HepG2 (cell line): Measurements from ENCODE around the gene NCOA5.

ENCODE experiments used
- CREB1 ChIP-seq, 2 experiments: fragments of 450-650 bp in 1 of 2; IDR thresholded peaks; 2 replicates each; pipeline ENCODE4 v1.6.1; 2016 to 2017; ENCODE audit warnings: control low read depth in 1 of 2, mild to moderate bottlenecking in 1 of 2, missing compliant biosample characterization in 1 of 2, missing genetic modification characterization in 1 of 2
- CSRNP1 ChIP-seq: sonication (generic); formaldehyde crosslinking; IDR thresholded peaks from 2 replicates; pipeline ENCODE4 v1.8.1; 2023; ENCODE audit warnings: mild to moderate bottlenecking, missing genetic modification reagents
- NCOA2 ChIP-seq: sonication (generic); formaldehyde crosslinking; IDR thresholded peaks from 2 replicates; pipeline ENCODE4 v1.8.0; 2022; ENCODE audit warnings: inconsistent platforms
- POLR2AphosphoS5 ChIP-seq: IDR thresholded peaks from 2 replicates; pipeline ENCODE4 v1.6.1; 2012; ENCODE audit warnings: low read depth, low read length
- TF ChIP-seq, protein P1 (sequence below): sonication (generic); formaldehyde crosslinking; IDR thresholded peaks from 2 replicates; pipeline ENCODE4 v1.9.0; 2022; ENCODE audit warnings: missing genetic modification reagents, mild to moderate bottlenecking, borderline replicate concordance
- TF ChIP-seq, protein P2 (sequence below): sonication (generic); formaldehyde crosslinking; IDR thresholded peaks from 2 replicates; pipeline ENCODE4 v1.5.0; 2020; ENCODE audit warnings: mild to moderate bottlenecking, missing genetic modification reagents, moderate library complexity
- TF ChIP-seq, protein P3 (sequence below): sonication (generic); formaldehyde crosslinking; IDR thresholded peaks from 2 replicates; pipeline ENCODE4 v1.4.0; 2020; ENCODE audit warnings: missing genetic modification reagents, mild to moderate bottlenecking, borderline replicate concordance
- TF ChIP-seq, protein P4 (sequence below): sonication (generic); formaldehyde crosslinking; IDR thresholded peaks from 2 replicates; pipeline ENCODE4 v1.4.0; 2020; ENCODE audit warnings: missing genetic modification reagents

GRCh38 chr20:46111836-46112212 lies 22.1 kb upstream of the NCOA5 start:
- TF ChIP-seq CREB1 (IDR thresholded peaks at IDR 0.05) (no peak), CREB1 (CRISPR knock-in tag; IDR thresholded peaks at IDR 0.05) (no peak), CSRNP1 (CRISPR knock-in tag) (no peak), NCOA2 (CRISPR knock-in tag) (no peak), POLR2AphosphoS5 (no peak)
- TF ChIP-seq, protein P1, sequence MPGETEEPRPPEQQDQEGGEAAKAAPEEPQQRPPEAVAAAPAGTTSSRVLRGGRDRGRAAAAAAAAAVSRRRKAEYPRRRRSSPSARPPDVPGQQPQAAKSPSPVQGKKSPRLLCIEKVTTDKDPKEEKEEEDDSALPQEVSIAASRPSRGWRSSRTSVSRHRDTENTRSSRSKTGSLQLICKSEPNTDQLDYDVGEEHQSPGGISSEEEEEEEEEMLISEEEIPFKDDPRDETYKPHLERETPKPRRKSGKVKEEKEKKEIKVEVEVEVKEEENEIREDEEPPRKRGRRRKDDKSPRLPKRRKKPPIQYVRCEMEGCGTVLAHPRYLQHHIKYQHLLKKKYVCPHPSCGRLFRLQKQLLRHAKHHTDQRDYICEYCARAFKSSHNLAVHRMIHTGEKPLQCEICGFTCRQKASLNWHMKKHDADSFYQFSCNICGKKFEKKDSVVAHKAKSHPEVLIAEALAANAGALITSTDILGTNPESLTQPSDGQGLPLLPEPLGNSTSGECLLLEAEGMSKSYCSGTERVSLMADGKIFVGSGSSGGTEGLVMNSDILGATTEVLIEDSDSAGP, result no peak
- TF ChIP-seq, protein P2, sequence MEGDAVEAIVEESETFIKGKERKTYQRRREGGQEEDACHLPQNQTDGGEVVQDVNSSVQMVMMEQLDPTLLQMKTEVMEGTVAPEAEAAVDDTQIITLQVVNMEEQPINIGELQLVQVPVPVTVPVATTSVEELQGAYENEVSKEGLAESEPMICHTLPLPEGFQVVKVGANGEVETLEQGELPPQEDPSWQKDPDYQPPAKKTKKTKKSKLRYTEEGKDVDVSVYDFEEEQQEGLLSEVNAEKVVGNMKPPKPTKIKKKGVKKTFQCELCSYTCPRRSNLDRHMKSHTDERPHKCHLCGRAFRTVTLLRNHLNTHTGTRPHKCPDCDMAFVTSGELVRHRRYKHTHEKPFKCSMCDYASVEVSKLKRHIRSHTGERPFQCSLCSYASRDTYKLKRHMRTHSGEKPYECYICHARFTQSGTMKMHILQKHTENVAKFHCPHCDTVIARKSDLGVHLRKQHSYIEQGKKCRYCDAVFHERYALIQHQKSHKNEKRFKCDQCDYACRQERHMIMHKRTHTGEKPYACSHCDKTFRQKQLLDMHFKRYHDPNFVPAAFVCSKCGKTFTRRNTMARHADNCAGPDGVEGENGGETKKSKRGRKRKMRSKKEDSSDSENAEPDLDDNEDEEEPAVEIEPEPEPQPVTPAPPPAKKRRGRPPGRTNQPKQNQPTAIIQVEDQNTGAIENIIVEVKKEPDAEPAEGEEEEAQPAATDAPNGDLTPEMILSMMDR (CRISPR knock-in tag), result no peak
- TF ChIP-seq, protein P3, sequence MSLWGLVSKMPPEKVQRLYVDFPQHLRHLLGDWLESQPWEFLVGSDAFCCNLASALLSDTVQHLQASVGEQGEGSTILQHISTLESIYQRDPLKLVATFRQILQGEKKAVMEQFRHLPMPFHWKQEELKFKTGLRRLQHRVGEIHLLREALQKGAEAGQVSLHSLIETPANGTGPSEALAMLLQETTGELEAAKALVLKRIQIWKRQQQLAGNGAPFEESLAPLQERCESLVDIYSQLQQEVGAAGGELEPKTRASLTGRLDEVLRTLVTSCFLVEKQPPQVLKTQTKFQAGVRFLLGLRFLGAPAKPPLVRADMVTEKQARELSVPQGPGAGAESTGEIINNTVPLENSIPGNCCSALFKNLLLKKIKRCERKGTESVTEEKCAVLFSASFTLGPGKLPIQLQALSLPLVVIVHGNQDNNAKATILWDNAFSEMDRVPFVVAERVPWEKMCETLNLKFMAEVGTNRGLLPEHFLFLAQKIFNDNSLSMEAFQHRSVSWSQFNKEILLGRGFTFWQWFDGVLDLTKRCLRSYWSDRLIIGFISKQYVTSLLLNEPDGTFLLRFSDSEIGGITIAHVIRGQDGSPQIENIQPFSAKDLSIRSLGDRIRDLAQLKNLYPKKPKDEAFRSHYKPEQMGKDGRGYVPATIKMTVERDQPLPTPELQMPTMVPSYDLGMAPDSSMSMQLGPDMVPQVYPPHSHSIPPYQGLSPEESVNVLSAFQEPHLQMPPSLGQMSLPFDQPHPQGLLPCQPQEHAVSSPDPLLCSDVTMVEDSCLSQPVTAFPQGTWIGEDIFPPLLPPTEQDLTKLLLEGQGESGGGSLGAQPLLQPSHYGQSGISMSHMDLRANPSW (CRISPR knock-in tag), result no peak
- TF ChIP-seq, protein P4, sequence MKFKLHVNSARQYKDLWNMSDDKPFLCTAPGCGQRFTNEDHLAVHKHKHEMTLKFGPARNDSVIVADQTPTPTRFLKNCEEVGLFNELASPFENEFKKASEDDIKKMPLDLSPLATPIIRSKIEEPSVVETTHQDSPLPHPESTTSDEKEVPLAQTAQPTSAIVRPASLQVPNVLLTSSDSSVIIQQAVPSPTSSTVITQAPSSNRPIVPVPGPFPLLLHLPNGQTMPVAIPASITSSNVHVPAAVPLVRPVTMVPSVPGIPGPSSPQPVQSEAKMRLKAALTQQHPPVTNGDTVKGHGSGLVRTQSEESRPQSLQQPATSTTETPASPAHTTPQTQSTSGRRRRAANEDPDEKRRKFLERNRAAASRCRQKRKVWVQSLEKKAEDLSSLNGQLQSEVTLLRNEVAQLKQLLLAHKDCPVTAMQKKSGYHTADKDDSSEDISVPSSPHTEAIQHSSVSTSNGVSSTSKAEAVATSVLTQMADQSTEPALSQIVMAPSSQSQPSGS (CRISPR knock-in tag), result no peak
